Astrocyte (in vitro differentiated cells and primary cell): ENCODE measurements around the gene DYNC1I1.

Source experiments
- EZH2 ChIP-seq: IDR thresholded peaks from 2 replicates; pipeline ENCODE4 v1.6.1; 2012; ENCODE audit warnings: mild to moderate bottlenecking, low read length, inconsistent platforms; ENCODE audit not compliant: insufficient read depth
- TF ChIP-seq, protein P1 (sequence below): IDR thresholded peaks from 2 replicates; pipeline ENCODE4 v1.5.1; 2011; ENCODE audit warnings: low read depth, mild to moderate bottlenecking, inconsistent platforms, low read length, moderate library complexity; ENCODE audit not compliant: insufficient read depth

GRCh38 chr7:95811846-95812445 is 39.6 kb downstream of the DYNC1I1 start:
- TF ChIP-seq, protein P1, sequence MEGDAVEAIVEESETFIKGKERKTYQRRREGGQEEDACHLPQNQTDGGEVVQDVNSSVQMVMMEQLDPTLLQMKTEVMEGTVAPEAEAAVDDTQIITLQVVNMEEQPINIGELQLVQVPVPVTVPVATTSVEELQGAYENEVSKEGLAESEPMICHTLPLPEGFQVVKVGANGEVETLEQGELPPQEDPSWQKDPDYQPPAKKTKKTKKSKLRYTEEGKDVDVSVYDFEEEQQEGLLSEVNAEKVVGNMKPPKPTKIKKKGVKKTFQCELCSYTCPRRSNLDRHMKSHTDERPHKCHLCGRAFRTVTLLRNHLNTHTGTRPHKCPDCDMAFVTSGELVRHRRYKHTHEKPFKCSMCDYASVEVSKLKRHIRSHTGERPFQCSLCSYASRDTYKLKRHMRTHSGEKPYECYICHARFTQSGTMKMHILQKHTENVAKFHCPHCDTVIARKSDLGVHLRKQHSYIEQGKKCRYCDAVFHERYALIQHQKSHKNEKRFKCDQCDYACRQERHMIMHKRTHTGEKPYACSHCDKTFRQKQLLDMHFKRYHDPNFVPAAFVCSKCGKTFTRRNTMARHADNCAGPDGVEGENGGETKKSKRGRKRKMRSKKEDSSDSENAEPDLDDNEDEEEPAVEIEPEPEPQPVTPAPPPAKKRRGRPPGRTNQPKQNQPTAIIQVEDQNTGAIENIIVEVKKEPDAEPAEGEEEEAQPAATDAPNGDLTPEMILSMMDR = no peak
- TF ChIP-seq EZH2 = no peak
